Endothelial cell of umbilical vein (primary cell): ENCODE measurements around the gene SLC35F2. TPM values are rescaled to one million over a fixed set of nuclear protein-coding genes. Genes with fewer than 3 reads are reported as not detected.

Experiments
- BruUV-seq: library from RNA; stranded (reverse); fragments of 400-500 nt; replicated peaks from 2 replicates; lab custom pipeline; 2021; lab: Mats Ljungman, UMichigan
- CTCF ChIA-PET: fragments of 300-600, 350-600 bp; sonication (Branson Sonifier 250); formaldehyde crosslinking; loops from one replicate; lab custom pipeline; 2021; ENCODE audit warnings: antibody characterized with exemption, inconsistent platforms; lab: Charles Lee
- POLR2A ChIA-PET: fragments of 300-600, 350-600 bp; sonication (Branson Sonifier 250); formaldehyde crosslinking; loops from one replicate; lab custom pipeline; 2021; ENCODE audit warnings: antibody characterized with exemption, inconsistent platforms; lab: Charles Lee
- DNase-seq: peaks from one replicate; pipeline ENCODE4 v3.0.0-alpha.2; 2011; ENCODE audit warnings: low read depth, low spot score
- FAIRE-seq: peaks from 2 replicates; lab custom pipeline; 2011; peaks lifted over from hg19 to GRCh38; lab: Jason Lieb, UNC
- H2AFZ ChIP-seq: 2 replicates; pipeline ENCODE4 v1.6.0; 2012; ENCODE audit warnings: low read depth, low read length, control low read depth, inconsistent platforms
- H3K27ac ChIP-seq: 2 replicates; pipeline ENCODE4 v1.5.1; 2011; ENCODE audit warnings: low read depth, mild to moderate bottlenecking, control low read depth, low read length, moderate library complexity; ENCODE audit not compliant: insufficient read depth
- H3K27me3 ChIP-seq, 2 experiments: 2 replicates each; pipeline versions ENCODE4 v1.6.0 to v1.6.1; 2011; ENCODE audit warnings: low read length in 2 of 2, mixed read lengths in 1 of 2; ENCODE audit not compliant: control insufficient read depth in 2 of 2, insufficient read depth in 2 of 2
- H3K36me3 ChIP-seq, 2 experiments: 2 replicates in 1 of 2; 3 replicates in 1 of 2; pipeline ENCODE4 v1.5.1; 2011; ENCODE audit warnings: low read length in 2 of 2, mild to moderate bottlenecking in 1 of 2, moderate library complexity in 1 of 2; ENCODE audit not compliant: control insufficient read depth in 2 of 2, insufficient read depth in 2 of 2; ENCODE audit errors: extremely low read depth in 1 of 2
- H3K4me1 ChIP-seq: 3 replicates; pipeline ENCODE4 v1.5.1; 2011; ENCODE audit warnings: mild to moderate bottlenecking, low read length; ENCODE audit not compliant: control insufficient read depth, insufficient read depth; ENCODE audit errors: extremely low read depth
- H3K4me2 ChIP-seq: 2 replicates; pipeline ENCODE4 v1.6.1; 2011; ENCODE audit warnings: low read length, control low read depth, mixed read lengths; ENCODE audit not compliant: insufficient read depth
- H3K4me3 ChIP-seq, 3 experiments: fragments of 200-600 bp in 1 of 3; sonication (generic), shearing (Covaris generic) in 1 of 3; replicated peaks in 1 of 3; 2 replicates each; pipeline ENCODE4 v1.5.1; 2011 to 2016; ENCODE audit warnings: control low read depth in 3 of 3, low read length in 3 of 3, mild to moderate bottlenecking in 2 of 3, inconsistent platforms in 1 of 3, low read depth in 1 of 3, moderate library complexity in 1 of 3; ENCODE audit not compliant: insufficient read depth in 1 of 3
- H3K79me2 ChIP-seq: 2 replicates; pipeline ENCODE4 v1.6.0; 2012; ENCODE audit warnings: low read length, inconsistent platforms; ENCODE audit not compliant: control insufficient read depth, insufficient read depth
- H3K9ac ChIP-seq: replicated peaks from 2 replicates; pipeline ENCODE3; 2011; ENCODE audit warnings: low read length, control low read depth; ENCODE audit not compliant: insufficient read depth; ENCODE audit errors: extremely low read depth
- H3K9me1 ChIP-seq: replicated peaks from 3 replicates; pipeline ENCODE4 v1.6.0; 2011; ENCODE audit warnings: mild to moderate bottlenecking, low read length; ENCODE audit not compliant: control insufficient read depth, insufficient read depth; ENCODE audit errors: extremely low read depth
- H3K9me3 ChIP-seq: replicated peaks from 2 replicates; pipeline ENCODE4 v1.5.1; 2012; ENCODE audit warnings: low read length, inconsistent platforms; ENCODE audit not compliant: control insufficient read depth, insufficient read depth
- H4K20me1 ChIP-seq: replicated peaks from 2 replicates; pipeline ENCODE3; 2011; ENCODE audit warnings: mild to moderate bottlenecking, low read length; ENCODE audit not compliant: control insufficient read depth, insufficient read depth; ENCODE audit errors: extremely low read depth
- EZH2 ChIP-seq: IDR thresholded peaks from 2 replicates; pipeline ENCODE4 v1.6.1; 2012; ENCODE audit warnings: borderline replicate concordance, low read depth, mild to moderate bottlenecking, moderate library complexity, low read length, inconsistent platforms; ENCODE audit not compliant: severe bottlenecking
- FOS ChIP-seq: IDR thresholded peaks from 2 replicates; pipeline ENCODE4 v1.6.1; 2011; ENCODE audit warnings: mild to moderate bottlenecking, low read length, moderate library complexity, borderline replicate concordance; ENCODE audit not compliant: insufficient read depth
- GATA2 ChIP-seq: IDR thresholded peaks from 2 replicates; pipeline ENCODE4 v1.7.0; 2011; ENCODE audit warnings: low read depth, mild to moderate bottlenecking, moderate library complexity, mixed read lengths, low read length; ENCODE audit not compliant: insufficient read length, insufficient read depth
- JUN ChIP-seq: IDR thresholded peaks from 2 replicates; pipeline ENCODE4 v1.6.1; 2011; ENCODE audit warnings: borderline replicate concordance, low read depth; ENCODE audit not compliant: insufficient read length, insufficient read depth
- MYC ChIP-seq: IDR thresholded peaks from one replicate; pipeline ENCODE4 v1.6.1; 2011; ENCODE audit warnings: mild to moderate bottlenecking, low read depth, low read length
- POLR2A ChIP-seq: IDR thresholded peaks from 2 replicates; pipeline ENCODE4 v1.6.1; 2012; ENCODE audit warnings: low read depth, mild to moderate bottlenecking, control low read depth, low read length
- POLR2AphosphoS5 ChIP-seq: IDR thresholded peaks from 2 replicates; pipeline ENCODE4 v1.6.1; 2012; ENCODE audit warnings: low read depth, mild to moderate bottlenecking, control low read depth, low read length, moderate library complexity; ENCODE audit not compliant: insufficient read depth
- dilution Hi-C: fragments of 300-500 bp; cut with MboI; formaldehyde crosslinking; loops from one replicate; pipeline ENCODE4 v1.15.0; 2019; ENCODE audit warnings: low sequenced_read_pairs; ENCODE audit not compliant: extremely low pct_ligation_motif_present
- intact Hi-C: fragments of 100-400 bp; cut with micrococcal nuclease; formaldehyde crosslinking; loops from one replicate; pipeline ENCODE4 v1.10.0; 2022
- polyA plus RNA-seq, 4 experiments: library from polyadenylated mRNA; depleted of rRNA in 3 of 4; stranded (reverse) in 3 of 4; unstranded in 1 of 4; fragments of >200 nt; gene quantifications; 2 replicates each; pipeline versions ENCODE4 v1.2.1 to v1.2.3, GENCODE V29; 2011 to 2012; ENCODE audit warnings: missing spikeins in 1 of 4
- total RNA-seq: library from RNA; stranded (reverse); gene quantifications from 2 replicates; pipeline ENCODE4 v1.2.3, GENCODE V29; 2021
- TF ChIP-seq, protein P1 (sequence below): IDR thresholded peaks from 2 replicates; pipeline ENCODE4 v1.6.1; 2011; ENCODE audit not compliant: insufficient read depth, insufficient read length
- TF ChIP-seq, protein P2 (sequence below), 2 donors: IDR thresholded peaks; 1 replicate in 1 of 2; 2 replicates in 1 of 2; pipeline ENCODE4 v1.5.1; 2011; ENCODE audit warnings: low read length in 2 of 2, mild to moderate bottlenecking in 2 of 2, moderate library complexity in 2 of 2, control low read depth in 1 of 2, inconsistent platforms in 1 of 2, low read depth in 1 of 2; ENCODE audit not compliant: insufficient read depth in 1 of 2; ENCODE audit errors: extremely low read depth in 1 of 2

The SLC35F2 gene
- total and polyA plus RNA-seq, 2 donors (not counting 3 experiments of a cell fraction or from before 2014, with no cell fraction given) = 41.0 to 59.7 TPM

DNA sequence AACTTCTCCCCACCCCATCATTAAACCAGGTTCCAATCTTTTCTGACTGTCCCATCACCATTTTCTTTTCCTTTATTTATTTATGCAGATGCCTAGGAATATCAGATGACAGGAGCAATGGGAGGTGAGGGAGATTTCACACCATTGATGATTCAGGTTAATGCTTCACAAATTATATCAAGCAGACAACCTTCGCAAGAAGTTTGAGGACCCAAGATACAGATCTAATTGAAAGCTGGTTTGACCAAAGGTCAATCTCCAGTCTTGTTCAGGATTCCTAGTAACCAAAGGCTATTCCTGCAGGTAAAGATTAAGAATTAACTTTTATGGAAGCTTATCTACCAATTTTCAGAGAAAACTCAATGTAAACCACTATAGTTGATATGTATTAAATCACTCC lies 54.4 kb downstream of the SLC35F2 start:
- H3K9me3 ChIP-seq = no peaks in the 10 kb centered on the region
- H3K27ac ChIP-seq = no peak overlapping the region
- intact Hi-C loops (loop anchor here (2.0 kb wide), 1 partner anchor 43 kb away; no protein-coding TSS in a partner anchor), dilution Hi-C loops (no loop called here)
- H3K79me2 ChIP-seq = peaks cover 5% of the 10 kb centered on the region
- TF ChIP-seq MYC (no peak), POLR2AphosphoS5 (no peak), GATA2 (no peak), EZH2 (no peak), JUN (no peak), FOS (no peak), POLR2A (no peak)
- TF ChIP-seq, protein P1, sequence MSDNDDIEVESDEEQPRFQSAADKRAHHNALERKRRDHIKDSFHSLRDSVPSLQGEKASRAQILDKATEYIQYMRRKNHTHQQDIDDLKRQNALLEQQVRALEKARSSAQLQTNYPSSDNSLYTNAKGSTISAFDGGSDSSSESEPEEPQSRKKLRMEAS = no peak
- TF ChIP-seq, protein P2, sequence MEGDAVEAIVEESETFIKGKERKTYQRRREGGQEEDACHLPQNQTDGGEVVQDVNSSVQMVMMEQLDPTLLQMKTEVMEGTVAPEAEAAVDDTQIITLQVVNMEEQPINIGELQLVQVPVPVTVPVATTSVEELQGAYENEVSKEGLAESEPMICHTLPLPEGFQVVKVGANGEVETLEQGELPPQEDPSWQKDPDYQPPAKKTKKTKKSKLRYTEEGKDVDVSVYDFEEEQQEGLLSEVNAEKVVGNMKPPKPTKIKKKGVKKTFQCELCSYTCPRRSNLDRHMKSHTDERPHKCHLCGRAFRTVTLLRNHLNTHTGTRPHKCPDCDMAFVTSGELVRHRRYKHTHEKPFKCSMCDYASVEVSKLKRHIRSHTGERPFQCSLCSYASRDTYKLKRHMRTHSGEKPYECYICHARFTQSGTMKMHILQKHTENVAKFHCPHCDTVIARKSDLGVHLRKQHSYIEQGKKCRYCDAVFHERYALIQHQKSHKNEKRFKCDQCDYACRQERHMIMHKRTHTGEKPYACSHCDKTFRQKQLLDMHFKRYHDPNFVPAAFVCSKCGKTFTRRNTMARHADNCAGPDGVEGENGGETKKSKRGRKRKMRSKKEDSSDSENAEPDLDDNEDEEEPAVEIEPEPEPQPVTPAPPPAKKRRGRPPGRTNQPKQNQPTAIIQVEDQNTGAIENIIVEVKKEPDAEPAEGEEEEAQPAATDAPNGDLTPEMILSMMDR (IDR thresholded peaks at IDR 0.05; ENCODE audit: extremely low read depth in 1 of 2, insufficient read depth in 1 of 2, low read depth in 1 of 2, low read length in 2 of 2) = no peak
- DNase-seq (no peak), FAIRE-seq (no peak)
- no peak overlapping the region for H3K4me3 ChIP-seq
- no peak overlapping the region for H2AFZ ChIP-seq
- H3K4me1 ChIP-seq = no peaks in the 10 kb centered on the region
- H3K9me1 ChIP-seq = no peaks in the 10 kb centered on the region
- no TSS peak for BruUV-seq
- no peaks in the 10 kb centered on the region for H4K20me1 ChIP-seq
- H3K4me2 ChIP-seq = no peak overlapping the region
- H3K27me3 ChIP-seq = no peaks in the 10 kb centered on the region
- ChIA-PET CTCF (no interaction called here), POLR2A (no interaction called here)
- H3K36me3 ChIP-seq = peaks cover 13 to 15% of the 10 kb centered on the region in 2 experiments
- no peak overlapping the region for H3K9ac ChIP-seq
